HG03558 (cell line): Measurements from ENCODE around the gene CRBN.
A peak's percentile ranks its signal among the peaks of the same experiment; 100 is the strongest.

Source experiments
- ATAC-seq: cut with Tn5 transposase; IDR thresholded peaks from one replicate; pipeline ENCODE4 v1.9.1; 2021; ENCODE audit warnings: moderate number of reproducible peaks; ENCODE audit not compliant: unreplicated experiment; ENCODE audit errors: extremely low read depth

CRBN gene

GRCh38 chr3:3179407-3180094 lies at the start of gene CRBN:
Gene CRBN (minus strand): TSS chr3:3179691. CDS start chr3:3179687, 4 bp downstream.
- ATAC-seq, result peak; percentile 97

DNA sequence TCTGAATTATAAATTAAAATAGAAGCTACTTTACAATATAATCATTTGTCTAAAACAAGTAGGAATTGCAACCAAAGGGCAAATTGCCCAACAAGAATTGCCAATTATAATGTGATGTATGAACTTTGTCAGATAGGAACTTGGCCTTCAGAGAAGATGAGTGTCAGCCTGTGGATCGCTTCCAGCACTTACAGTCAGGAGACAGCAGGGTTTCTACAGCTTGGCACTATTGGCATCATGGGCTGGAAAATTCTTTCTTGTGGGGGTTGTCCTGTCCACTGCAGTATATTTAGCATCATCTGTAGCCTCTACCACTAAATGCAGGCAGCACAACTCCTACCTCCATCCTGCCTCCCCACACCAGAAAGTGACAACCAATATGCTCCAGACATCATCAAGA lies 48.1 kb upstream of the CRBN start:
- ATAC-seq, result no peak

- ATAC-seq, result no peak
These were observed 42.0 kb upstream of the CRBN start for GRCh38 chr3:3221528-3221927.

GRCh38 chr3:3216401-3216800 lies 36.9 kb upstream of the CRBN start:
- ATAC-seq, result no peak

DNA sequence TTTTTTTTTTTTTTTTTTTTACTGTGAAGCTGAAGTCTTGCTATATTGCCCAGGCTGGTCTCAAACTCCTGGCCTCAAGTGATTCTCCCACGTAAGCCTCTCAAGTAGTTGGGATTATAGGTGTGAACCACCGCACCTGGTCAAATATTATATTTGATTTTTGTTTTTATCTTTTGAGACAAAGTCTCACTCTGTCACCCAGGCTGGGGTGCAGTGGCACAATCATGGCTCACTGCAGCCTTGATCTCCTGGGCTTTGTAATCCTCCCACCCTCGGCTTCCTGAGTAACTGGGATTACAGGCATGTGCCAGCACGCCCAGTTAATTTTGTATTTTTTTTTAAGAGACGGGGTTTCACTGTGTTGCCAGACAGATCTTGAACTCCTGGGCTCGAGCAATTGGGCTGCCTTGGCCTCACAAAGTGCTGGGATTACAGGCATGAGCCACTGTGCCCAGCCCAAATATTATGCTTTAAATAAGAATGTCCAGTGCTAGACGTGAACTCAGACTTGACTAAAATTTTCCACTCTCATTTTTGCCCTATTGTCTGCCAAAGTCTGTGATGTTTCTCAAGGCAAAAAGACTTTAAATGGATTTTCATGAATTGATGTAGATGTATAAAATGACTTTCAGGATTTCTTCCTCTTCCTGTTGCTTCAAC lies 33.4 kb upstream of the CRBN start:
- ATAC-seq, result no peak

DNA sequence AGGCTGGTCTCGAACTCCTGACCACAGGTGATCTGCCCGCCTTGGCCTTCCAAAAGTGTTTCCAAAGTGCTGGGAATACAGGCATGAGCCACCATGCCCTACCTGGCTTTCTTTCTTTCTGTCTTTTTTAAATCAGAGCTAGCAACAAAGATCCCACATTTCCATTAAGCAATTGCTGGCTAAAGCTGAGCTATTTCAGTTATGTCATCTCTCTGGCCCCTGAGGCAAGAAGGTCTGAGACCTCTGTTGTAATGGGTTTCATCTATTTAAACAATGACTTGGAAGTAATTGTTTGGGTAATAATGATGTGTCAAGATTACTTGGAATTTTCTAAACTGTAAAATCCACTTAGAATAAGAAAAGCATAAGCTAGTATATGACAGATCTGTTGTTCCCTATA lies 30.2 kb upstream of the CRBN start:
- ATAC-seq, result no peak

GRCh38 chr3:3209057-3209456 lies 29.6 kb upstream of the CRBN start:
- no peak for ATAC-seq

- ATAC-seq, result peak; percentile 92
These were observed 22.1 kb upstream of the CRBN start for GRCh38 chr3:3201611-3202010.

DNA sequence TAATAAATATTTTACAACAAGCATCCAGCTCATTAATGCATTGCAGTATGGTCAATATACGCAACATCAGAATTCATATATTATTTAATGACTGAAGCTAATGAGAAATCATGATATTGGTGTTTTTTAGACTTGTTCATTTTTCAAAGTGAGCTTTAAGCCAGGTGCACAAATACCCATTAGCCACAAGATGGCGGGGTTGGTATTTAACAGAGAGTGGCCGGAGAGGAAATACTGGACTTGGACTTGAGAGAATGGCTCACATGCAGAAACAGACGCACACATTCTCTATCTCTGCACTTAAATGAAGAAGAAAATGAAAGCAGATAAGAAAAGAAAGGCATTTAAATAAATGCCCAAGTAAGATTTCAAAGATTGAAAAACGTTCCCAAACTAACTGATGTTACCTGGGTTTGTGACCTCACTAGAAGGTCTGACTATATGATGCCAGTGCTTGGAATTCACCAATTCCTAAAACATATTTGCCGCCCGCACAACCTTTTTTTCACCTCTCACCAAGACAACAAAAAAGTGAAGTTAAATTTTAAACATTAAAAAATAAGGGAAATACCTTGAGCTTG lies 21.2 kb upstream of the CRBN start:
- peak; percentile 37 for ATAC-seq

GRCh38 chr3:3199306-3199705 lies 19.8 kb upstream of the CRBN start:
- no peak for ATAC-seq

DNA sequence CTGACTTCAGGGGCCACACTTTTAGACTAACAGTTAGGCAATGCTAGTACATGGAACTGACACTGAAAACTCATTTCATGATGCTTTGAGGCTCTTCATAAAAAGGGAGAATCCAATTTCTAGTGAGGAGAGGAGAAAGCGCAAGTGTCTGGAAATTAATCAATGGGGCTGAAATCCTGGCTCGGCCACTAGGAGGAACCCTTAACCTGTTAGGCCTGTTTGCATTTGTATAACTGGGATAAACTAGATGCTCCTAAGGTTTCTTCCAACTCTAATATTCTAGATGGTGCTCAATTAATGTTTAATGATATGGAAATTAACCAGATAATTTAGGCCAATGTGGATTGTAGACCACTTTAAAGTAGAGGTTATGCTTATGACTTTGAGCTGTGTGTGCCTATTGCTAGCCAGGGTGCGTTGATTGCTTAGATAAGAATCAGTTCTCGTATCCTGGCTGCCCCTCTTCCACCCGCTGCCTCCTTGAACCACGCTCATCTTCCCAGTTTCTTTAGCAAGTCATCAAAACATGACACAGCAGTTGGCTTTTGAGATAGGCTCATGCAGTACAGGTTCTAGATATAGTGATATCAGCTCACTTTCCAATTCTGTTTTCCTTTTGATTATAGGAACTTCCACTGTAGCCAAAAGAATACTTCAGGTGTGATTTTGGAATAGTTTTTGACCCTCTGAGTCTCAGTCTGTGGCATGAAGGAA lies 16.8 kb upstream of the CRBN start:
- ATAC-seq, result no peak

- ATAC-seq, result no peak
These were observed 15.4 kb upstream of the CRBN start for GRCh38 chr3:3194861-3195260.

- ATAC-seq, result no peak
These were observed 12.8 kb upstream of the CRBN start for GRCh38 chr3:3192286-3192675.

- ATAC-seq, result no peak
These were observed 12.3 kb upstream of the CRBN start for GRCh38 chr3:3191675-3192285.

DNA sequence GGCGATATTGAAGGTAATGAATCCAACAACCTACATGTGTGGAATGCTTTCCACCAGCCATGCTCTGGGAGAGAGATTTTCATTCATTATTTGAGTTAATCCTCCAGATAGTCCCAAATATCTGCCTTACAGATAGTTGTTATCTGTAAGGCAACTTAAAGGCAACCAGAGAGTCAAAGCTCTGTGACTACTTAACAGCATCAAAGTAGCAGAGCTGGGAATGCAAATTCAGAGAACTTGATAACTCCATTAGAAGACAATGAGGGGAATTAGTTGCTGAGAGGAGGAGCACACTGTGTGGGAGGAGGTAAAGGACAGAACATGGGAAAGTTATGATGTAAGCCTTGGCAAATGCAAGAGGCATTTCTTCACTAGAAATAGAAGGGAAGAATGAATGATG lies 10.5 kb upstream of the CRBN start:
- no peak for ATAC-seq

GRCh38 chr3:3189102-3189727 lies 9.7 kb upstream of the CRBN start:
- no peak for ATAC-seq

- no peak for ATAC-seq
These were observed 5.4 kb upstream of the CRBN start for GRCh38 chr3:3184876-3185275.

DNA sequence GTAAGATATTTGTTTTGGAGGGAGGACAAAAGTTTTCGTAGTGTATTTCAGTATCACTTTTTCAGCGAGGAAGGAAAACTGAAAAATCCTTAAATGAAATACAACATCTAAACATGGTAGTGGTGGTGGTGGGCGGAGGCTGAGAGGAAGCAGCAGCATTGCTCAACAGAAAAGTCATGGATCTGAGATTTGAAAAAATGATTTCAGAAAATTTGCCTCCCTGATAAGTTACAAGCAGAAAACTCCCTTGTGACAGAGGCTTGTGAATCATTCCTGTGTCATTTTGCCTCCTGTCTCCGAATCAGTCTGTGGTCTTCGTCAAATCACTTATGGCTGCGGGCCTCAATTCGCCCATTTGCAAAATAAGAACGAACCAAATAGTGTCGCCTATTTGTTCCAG lies 965 bp upstream of the CRBN start:
- no peak for ATAC-seq

- ATAC-seq, result no peak
These were observed 778 bp downstream of the CRBN start for GRCh38 chr3:3178498-3179328.
